HS-27A (cell line): ENCODE results near the gene ADAP1.
"Not testable (repeated sequence)": the region's sequence is repeated elsewhere in the genome, so short reads cannot be mapped to it uniquely, and the experiment has no call there.

Experiments
- DNase-seq: peaks from one replicate; pipeline ENCODE4 v3.0.0-alpha.2; 2012; ENCODE audit warnings: low read depth, missing footprints

ADAP1 gene

DNA sequence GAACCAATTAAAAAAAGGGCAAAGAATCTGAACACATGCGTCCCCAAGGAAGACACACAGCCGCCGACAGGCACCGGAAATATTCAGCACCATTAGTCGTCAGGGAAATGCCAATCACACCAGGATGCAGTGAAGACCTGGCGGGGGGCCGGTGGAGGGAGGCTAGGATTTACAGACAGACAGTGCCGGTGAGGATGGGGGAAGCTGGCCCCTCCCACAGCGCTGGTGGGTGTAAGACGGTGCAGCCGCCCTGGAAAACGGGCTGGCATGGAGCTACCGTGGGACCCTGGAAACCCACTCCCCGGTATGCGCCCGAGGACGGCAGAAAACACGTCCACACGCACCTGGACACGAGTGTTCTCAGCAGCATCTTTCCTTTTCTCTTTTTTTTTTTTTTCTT is 4.8 kb upstream of the ADAP1 start:
- DNase-seq = no peak

- no peak for DNase-seq
Measured at GRCh38 chr7:958221-959200, 4.0 kb upstream of the ADAP1 start.

- DNase-seq = no peak
Measured at GRCh38 chr7:957418-958220, 3.1 kb upstream of the ADAP1 start.

- no peak for DNase-seq
Measured at GRCh38 chr7:956031-956430, 1.6 kb upstream of the ADAP1 start.

GRCh38 chr7:953547-954327 is 743 bp downstream of the ADAP1 start:
- no peak for DNase-seq

- no peak for DNase-seq
Measured at GRCh38 chr7:952548-953441, 1.7 kb downstream of the ADAP1 start.

DNA sequence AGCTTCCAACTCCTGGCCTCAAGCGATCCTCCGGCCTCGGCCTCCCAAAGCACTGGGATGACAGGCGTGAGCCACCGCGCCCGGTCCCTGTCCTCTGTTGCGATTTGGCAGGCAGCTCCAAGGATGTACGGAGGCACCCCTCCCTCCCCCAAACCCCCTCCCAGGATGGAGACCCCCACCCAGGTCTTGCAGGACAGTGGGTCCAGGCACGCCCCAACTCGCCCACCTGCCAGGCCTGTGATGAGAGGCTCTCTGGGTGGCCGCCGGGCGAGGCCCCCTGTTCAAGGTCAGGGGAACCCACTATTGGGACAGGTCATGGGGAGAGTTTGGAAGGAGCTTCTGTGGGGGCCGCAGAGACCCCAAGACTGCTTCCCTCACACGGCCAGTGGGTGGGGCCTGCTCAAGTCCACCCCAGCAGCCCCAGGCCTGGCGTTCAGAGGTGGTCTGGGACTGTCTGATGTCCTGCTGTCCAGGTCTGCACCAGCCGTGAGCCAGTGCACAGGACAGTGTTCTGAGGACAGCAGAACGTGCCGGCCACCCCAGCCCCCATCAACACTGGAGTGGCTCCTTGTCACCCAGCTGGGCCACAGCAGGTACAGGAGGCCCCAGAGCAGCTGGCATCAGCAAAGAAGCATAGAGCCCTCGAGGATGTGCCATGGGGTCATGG is 2.5 kb downstream of the ADAP1 start:
- DNase-seq = no peak

DNA sequence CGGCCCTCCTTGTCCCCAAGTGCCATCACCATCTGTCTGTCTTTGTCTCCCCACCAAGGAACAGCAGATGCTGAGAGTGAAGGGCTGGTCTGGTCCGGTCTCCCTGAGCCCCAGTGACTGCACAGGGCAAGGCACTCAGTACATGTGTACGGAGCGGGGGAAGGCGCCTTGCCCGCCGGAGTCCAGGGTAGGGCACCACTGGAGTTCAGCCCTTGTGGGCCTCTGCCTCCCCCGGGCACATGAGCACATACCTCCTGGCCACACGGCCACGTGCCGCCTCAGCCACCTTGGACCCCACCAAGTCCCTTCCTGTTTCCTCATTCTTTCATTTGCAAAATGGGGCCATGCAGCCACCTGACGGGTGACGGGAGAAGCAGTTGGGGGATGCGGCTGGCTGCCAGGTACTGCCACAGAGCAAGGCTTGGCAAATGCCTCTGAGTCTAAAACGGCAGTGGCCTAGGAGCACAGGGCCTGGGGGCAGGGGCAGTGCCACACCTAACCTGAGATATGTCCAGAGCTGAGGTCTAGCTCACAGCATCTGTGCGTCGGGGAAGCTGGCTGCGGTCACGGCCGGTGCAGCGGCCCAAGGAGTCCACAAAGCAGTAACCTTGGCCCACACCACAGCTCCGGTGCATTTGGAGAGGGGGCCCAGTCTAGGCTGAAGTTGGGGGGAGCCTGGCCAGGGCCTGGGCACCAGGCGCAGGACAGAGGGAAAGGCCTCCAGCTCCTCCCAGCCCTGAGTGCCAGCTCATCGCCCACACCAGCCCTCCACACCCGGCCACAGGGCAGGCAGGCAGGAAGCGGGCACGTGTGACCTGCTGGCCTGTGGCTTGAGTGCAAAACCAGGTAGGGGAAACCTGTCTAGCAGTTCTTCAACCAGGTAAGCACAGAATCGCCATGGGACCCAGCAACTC is 5.2 kb downstream of the ADAP1 start:
- no peak for DNase-seq

GRCh38 chr7:947391-948210 is 6.9 kb downstream of the ADAP1 start:
- DNase-seq = no peak

- no peak for DNase-seq
Measured at GRCh38 chr7:946256-946996, 8.1 kb downstream of the ADAP1 start.

DNA sequence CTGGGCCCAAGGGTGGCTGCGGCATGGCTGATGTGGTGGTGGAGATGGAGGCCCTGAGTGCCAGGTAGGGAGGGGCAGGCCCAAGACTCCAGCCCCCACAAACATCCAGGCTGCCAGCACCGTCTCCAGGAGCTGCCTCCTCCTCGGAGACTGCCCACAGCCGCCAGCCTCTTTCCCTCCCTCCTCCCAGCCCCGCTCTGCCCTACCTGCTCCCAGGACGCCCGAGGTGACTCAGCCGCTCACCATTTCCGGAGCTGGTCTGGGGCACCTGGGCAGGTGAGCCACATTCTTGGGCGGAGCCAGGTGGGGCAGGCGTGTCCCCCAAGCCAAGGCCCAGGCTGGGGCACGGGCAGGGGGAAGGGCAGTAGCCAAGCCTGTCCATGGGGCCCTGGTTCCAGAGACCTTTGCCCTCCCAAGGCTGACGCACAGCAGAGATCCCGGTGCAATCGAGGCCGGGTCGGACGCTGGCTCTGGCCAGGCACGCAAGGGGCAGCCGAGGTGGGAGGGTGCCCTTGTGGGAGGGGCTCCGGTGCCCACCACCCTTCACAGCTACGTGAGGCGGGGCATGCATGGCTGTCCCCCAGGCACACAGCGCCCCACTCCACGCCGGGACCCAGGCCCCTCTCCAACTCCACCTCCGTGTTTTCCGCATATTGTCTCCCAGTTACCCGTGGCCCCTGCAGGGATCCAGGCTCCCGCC is 8.8 kb downstream of the ADAP1 start:
- no peak for DNase-seq

GRCh38 chr7:945147-945555 is 9.3 kb downstream of the ADAP1 start:
- DNase-seq = no peak

- DNase-seq = no peak
Measured at GRCh38 chr7:944744-945143, 9.7 kb downstream of the ADAP1 start.

DNA sequence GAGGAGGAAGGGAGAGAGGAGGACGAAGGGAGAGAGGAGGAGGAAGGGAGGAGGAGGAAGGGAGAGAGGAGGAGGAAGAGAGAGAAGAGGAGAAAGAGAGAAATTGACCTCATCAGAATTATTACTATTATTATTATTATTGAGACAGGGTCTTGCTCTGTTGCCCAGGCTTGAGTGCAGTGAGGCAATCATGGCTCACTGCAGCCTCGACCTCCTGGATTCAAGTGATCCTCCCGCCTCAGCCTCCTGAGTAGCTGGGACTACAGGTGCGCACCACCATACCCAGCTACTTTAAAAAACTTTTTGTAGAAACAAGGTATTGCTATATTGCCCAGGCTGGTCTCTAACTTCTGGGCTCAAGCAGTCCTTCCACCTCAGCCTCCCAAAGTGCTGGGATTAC is 10.7 kb downstream of the ADAP1 start:
- DNase-seq = not testable (repeated sequence)

- no peak for DNase-seq
Measured at GRCh38 chr7:940599-941408, 13.7 kb downstream of the ADAP1 start.

DNA sequence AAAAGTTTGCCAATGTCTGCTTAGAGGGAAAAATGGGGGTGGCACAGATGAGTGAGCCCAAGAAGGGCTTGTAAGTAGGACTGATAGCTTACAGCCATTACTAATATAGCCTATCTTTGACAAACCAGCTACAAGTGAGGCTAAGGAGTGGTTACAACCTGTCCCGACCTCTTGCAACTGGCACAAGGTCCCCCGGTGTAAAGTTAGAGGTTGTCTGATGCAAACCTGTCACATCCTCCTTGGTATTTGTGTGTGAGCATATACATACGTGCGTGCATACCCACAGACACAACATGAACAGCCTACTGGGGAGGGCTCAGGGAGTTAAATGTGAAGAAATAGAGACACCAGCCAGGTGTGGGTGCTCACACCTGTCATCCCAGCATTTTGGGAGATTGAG is 14.6 kb downstream of the ADAP1 start:
- DNase-seq = no peak
